SHP77 treated with DMSO at 0.1 percent for 48 hours (cell line): ENCODE measurements around the gene FANCI.

Source experiments
- DNase-seq: peaks from one replicate; lab custom pipeline; 2025; lab: John Stamatoyannopoulos, UW

Gene FANCI

GRCh38 chr15:89307046-89307587 lies 63.3 kb downstream of the FANCI start:
- no peak for DNase-seq

GRCh38 chr15:89307791-89308190 lies 64.0 kb downstream of the FANCI start:
- DNase-seq, result no peak

- DNase-seq, result no peak
Observed at GRCh38 chr15:89308236-89308635, 64.5 kb downstream of the FANCI start.

DNA sequence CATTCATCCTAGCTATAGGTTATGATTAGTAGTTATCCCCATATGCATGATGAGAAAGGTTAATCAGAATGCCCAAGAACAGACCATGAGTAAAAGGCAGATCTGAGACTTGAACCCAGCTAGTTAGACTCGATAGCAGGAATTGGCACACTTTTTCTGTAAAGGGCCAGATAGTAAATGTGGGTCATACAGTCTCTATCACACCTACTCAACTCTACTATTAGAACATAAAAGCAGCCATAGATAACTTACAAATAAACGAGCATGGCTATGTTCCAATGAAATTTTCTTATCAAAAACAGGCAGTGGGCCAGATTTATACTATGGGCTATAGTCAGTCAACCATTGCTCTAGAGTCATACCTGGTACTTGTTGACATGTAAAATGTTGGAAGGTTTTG lies 66.2 kb downstream of the FANCI start:
- DNase-seq, result no peak

DNA sequence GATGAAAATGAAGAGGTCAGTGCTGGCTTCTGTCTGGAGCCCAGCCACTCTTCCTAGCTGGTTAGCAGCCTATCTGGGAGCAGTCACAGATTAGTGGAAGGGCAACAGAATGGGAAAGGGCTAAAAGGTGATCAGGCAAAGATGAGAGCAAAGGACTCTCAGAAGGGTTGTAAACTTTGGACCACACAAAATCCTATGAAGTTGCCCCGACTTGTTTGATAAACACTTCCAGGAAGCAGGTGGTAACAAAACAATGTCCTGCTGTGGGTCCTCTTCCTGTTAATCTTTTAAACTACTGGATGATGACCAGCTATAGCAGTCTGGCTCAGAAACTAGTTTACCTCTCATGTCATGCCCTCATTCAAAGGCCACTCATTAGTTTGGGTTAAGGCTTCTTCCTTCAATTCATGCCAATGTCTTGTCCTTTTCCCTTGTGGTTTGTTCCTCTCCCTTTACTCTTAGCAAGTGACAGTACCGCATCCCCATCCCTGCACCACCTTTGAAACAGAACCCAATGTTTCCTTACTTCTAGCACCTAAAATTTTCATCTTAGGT lies 71.7 kb downstream of the FANCI start:
- DNase-seq, result no peak

- DNase-seq, result no peak
Observed at GRCh38 chr15:89316504-89316903, 72.7 kb downstream of the FANCI start.

DNA sequence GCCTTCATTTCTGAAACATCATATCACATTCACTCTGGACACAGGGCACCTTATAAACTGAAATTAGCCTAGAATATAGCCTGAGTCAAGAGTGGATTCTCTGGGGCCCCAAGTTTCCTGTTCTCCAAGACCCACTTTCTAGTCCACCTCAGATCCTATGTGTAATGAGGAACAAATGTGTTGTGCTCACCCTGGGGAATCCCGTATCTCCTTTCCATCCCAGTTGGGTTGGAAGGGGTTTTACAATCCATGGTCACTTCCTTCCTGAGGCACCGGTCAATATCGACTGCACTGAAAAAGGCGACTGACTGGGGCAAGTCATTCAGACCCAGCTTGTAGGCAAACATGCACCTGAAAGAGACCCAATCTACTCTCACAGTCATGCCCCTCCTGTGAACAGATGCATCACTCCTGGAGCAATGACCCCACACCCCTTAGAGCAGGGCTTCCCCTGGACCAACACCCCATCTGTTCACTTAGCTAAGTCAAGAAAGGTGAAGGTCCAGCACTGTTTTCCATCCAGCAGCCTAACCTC lies 73.5 kb downstream of the FANCI start:
- DNase-seq, result no peak

DNA sequence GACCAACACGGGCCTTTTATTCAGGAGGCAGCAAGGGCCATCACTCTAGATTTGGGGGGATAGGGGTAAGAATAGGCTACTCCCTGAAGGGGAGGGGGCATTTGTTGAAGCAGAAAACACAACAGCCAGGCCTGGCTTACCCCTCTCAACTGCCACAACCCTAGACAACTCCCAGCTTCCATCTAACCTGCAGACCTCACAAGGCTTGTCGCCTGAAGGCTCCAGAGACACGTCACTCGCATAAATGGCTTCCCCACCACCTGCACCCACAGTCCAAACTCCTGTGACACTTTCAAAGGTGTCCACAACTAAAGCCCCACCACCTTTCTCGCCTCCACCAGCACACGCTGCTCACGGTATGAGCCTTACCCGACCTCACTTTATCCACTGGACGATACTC lies 75.9 kb downstream of the FANCI start:
- no peak for DNase-seq

- DNase-seq, result no peak
Observed at GRCh38 chr15:89320200-89320599, 76.4 kb downstream of the FANCI start.

DNA sequence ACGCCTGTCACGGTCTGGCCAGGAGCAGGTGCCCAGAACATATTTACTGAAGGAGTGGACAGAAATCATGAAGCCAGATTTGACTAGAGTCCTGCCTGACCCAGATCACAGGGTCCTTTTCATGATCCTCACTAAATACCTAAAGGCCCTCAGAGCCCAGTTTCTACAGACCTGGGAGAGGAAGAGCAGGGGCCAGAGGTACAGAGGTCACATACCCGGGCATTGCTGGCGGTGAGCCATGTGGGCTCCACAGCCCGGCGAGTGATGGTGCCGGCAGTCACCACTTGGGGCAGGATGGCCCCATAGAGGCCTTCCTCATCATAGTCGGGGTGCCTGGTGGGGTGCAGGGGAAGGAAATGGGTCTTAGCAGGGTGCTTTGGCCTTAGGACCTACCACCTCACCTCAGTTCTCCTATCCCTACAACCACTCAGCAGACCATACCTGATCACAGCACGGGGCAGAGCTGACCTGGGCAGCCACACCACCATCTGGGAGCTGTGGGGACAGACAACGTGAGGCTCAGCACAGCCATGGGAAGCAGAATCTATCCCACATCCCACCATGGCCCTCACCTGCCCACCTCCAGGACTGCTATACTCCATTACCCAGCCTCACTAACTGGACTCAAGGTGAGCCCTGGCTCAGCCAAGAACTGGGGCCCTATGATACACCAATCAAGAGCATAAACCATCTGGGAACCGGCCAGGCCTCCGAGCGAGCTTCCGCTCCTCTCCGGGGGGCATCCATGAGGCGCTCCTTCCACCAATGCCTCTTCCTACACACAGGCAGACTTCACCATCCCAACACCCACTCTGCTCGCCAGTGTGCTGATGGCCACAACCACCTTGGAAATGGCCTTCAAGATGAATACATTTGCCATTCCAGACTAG lies 78.0 kb downstream of the FANCI start:
- DNase-seq, result no peak

DNA sequence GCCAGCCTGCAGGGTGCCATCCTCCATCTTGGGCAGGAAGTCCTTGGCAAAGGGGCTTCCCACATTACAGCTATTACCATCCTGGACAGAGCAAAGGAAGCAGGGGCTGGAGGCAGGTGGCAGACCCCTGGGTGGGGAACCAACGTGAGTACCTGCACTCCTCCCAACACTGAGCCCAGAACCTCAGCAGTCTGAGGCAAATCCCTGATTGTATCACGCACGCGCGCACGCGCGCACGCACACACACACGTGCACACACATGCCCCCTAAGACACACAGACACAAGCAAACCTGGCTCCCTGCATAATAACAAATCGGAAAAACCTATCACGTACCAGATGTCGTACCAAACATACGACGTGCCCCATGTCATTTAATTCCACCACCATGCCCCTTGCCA lies 79.0 kb downstream of the FANCI start:
- DNase-seq, result no peak

- no peak for DNase-seq
Observed at GRCh38 chr15:89323825-89324224, 80.0 kb downstream of the FANCI start.

- DNase-seq, result no peak
Observed at GRCh38 chr15:89325039-89325803, 81.4 kb downstream of the FANCI start.

DNA sequence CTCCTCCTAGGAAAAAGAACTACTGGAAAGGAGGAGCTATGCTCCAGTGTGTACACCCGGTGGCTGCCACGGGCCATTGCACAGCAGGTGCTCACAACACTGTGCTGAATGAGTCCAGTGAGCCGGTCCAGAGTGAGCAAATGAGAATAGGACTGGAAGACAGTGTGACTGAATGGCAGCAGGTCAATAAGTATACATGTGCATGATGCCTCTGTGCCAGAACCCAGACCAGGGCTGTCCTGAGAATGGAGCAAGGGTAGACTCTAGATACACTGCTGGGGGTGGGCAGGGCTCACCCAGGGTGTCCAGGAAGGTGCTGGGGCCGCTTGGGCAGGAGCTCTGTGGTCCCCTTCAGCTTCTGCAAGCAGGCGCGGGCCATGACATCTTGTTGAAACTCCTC lies 82.5 kb downstream of the FANCI start:
- no peak for DNase-seq

DNA sequence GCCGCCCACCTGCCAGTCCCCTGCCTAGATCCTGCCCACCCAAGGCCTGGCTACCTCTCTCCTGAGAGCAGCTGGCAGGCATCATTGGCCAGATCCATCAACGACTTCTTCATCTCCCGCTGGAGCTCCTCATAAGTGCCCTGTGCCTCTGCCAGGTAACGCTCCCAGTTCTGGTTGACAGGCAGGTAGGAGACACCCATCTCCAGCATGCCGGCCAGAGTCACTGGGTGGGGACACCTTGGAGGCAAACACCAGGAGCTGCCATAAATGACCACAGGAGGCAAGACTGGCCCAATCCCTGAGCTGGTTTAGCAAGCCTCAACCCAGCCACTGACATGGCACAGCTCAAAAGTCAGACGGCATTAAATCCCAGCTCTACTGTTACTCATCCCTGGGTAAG lies 83.3 kb downstream of the FANCI start:
- no peak for DNase-seq

DNA sequence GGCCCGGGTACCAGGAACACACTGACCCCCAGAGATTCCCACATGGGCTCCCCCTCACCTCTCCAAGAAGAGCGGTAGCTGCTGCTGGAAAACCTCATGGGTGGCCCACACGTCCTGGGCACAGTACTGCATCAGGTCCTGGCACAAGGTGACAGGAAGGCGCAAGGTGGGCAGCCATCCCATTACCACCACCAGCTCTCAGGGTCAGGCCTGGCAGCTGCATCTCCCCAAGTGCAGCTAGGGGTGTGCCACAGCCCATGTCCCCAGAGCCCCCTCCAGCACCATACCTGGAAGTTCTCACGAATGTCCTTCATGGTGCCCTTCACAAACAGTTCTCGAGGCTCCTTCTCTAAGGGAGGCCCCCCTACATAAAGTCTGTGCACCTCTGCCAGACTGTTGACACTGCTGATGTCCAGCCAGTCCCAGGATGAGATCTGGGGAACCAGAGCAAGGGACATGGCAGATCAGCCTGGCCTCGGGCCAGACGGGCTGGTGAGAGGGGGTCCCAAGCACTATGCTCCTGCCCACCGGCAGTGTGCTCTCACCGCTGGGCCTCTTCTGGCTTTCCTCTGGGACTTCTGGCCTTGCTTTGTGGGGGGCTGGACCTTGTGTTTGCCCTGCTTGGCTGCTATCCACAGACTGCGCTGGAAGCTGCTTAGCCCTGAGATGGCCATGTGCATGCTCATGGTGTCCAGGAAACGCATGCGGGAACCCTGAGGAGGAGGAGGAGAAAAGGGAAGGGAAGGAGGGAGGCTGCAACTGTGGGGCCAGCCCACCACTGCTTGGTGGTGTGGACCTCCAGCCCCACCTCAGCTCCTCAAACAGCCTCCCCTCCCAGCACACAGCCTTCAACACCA lies 84.8 kb downstream of the FANCI start:
- no peak for DNase-seq

- DNase-seq, result no peak
Observed at GRCh38 chr15:89329329-89330084, 85.7 kb downstream of the FANCI start.

DNA sequence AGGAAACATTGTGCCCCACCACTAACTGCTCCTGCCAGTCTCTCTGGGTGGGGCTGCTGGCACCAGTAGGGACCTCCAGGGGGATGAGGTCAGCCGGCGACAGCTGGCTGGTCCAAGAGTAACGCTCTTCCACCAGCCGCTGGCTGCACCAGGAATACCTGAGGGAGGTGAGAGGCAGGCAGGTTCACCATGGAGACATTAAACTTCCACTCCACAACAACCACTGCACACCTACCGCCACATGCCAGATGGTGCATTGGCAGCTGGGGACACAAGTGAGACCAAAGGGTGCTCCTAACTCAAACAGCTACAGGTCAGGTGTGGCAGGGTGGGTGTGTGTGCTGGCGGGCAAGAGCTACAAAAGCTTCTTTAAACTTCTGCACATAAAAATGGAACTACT lies 86.3 kb downstream of the FANCI start:
- DNase-seq, result no peak

- DNase-seq, result no peak
Observed at GRCh38 chr15:89330881-89331595, 87.3 kb downstream of the FANCI start.

DNA sequence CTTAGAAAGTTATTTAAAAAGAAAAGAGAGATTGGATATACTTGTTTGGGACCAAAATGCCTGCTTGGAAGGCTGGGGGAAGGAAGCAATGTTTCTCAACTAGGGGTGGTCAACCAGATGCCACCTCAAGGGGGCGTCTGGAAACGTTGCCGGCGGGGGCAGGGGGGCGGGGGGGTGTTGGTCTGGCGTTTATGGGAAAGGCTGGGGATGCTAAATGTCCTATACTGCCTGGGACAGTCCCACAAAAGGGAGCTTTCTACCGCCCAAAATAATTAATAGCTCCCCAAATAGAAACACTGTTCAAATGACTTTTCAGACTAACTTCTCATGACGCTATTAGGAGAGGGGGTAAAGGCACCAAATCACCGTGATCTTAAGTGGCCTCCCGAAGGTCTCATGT lies 88.7 kb downstream of the FANCI start:
- DNase-seq, result no peak
